Activated naive CD4-positive, alpha-beta T cell (primary cell): Measurements from ENCODE around the gene SPSB2.
"Not testable (repeated sequence)": the region's sequence is repeated elsewhere in the genome, so short reads cannot be mapped to it uniquely, and the experiment has no call there.

Experiments used
- DNase-seq, 4 experiments: peaks; one replicate each; lab custom pipeline; 2025; lab: John Stamatoyannopoulos, UW

SPSB2 gene

DNA sequence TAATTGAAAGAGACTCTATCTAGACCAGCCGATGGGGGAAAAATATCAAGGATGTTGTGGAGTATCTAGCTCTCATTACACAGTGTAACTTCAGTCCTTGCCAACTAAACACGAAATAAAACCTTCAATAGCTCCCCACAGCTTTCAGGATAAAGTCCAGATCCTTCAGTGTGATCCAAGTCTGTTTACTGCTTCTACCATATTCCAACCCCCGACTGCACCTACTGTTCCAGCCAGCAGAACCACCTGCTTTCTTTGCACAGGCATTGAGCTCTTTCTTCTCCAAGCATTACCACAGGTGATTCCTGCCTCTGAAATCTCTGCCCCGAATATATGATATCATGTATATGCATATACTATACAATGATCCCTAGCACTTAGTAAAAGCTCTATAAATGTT lies 29.3 kb upstream of the SPSB2 start:
- DNase-seq, result no peak

GRCh38 chr12:6899837-6900519 lies 26.9 kb upstream of the SPSB2 start:
- DNase-seq, result no peak

DNA sequence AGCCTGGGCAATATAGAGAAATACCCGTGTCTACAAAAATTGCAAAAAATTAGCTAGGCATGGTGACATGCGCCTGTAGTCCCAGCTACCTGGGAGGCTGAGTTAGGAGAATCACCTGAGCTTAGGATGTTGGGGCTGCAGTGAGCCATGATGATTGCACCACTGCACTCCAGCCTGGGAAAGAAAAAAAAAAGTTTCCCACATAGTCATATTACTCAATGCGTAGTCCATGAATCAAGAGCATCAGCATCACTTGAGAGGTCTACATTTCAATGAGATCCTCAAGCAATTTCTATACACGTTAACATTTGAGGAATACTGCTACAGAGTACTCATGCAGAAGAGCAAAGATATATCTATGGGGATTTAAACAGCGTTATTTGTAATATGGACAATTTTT lies 26.3 kb upstream of the SPSB2 start:
- DNase-seq, result no peak

GRCh38 chr12:6896846-6897435 lies 23.8 kb upstream of the SPSB2 start:
- no peak for DNase-seq

- no peak for DNase-seq
Measured at GRCh38 chr12:6894321-6894720, 21.2 kb upstream of the SPSB2 start.

DNA sequence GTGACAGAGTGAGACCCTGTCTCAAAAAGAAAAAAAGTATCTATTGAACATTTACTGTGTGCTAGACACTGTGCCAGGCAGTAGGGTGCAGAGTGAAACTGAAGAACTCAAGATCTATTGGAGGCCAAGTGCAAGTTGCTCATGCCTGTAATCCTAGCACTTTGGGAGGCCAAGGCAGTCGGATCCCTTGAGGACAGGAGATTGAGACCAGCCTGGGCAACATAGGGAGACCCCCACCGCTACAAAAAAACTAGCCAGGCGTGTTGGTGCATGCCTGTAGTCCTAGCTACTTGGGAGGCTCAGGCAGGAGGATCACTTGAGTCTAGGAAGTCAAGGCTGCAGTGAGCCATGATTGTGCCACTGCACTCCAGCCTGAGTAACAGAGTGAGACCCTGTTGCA lies 19.6 kb upstream of the SPSB2 start:
- DNase-seq, result not testable (repeated sequence)

GRCh38 chr12:6891646-6892001 lies 18.5 kb upstream of the SPSB2 start:
- no peak for DNase-seq

DNA sequence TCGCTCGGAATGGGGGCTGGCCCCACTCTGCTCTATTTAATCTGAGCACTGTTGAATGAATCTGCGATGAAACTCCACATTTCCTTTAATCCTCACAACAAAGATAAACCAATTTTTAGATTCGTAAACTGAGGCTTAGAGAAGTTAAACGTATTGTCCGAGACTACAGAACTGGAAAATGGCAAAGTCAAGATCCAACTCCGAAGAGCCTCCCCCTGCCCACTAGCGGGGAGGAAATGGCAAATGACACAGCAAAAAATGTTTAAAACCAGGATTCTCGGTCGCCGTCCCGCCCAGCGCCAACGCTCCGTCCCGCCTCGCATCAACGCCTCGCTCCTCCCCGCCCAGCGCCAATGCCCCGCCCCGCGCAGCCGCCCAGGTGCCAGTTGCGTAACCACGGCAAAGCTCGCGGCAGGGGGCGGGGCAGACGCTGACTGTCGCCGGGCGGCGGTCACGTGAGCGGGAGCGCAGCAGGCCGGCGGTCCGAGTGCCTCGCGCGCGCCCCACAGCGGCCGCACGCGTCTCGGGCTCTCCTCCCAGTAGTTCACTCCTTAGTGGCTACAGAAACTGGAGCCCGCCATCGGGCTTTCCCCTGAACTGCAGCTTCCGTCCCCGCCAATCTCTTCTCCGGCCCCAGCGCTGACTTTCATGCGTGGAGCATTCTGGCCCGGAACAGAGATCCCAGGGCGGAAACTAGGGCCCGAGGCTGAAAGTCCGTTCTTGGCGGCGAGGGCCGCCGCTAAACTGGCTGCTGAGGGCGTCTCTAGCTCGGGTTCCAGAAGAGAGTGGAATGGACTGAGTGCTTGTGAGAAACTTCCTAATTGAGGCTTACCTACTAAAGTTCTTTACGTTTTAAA lies 17.9 kb upstream of the SPSB2 start:
- DNase-seq, result peak; percentile 96 to 99 (median 98)

DNA sequence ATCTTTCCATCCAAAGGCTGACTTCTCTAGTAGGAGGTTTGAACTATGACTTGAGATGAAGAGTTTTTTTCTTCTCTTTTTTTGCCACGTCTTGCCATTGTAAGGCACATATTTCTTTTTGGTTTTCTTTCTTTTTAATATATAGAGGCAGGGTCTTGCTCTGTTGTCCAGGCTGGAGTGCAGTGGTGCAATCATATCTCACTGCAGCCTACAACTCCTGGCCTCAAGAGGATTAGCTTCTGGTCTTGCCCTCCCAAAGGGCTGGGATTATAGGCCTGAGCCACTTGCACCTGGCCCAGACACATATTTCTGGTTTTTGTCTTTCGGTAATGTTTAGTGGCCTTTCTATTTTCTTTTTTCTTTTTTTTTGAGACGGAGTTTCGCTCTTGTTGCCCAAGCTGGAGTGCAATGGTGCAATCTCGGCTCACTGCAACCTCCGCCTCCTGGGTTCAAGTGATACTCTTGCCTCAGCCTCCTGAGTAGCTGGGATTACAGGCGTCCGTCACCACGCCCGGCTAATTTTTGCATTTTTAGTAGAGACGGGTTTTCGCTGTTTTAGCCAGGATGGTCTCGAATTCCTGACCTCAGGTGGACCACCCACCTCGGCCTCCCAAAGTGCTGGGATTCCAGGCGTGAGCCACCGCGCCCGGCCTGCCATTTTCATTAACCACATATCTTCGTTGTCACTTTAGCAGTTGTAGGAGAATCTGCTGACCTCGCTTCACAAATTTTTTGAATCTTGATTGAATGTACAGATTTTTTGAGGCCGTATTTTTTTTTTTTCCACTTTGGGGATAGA lies 16.9 kb upstream of the SPSB2 start:
- DNase-seq, result not testable (repeated sequence)

DNA sequence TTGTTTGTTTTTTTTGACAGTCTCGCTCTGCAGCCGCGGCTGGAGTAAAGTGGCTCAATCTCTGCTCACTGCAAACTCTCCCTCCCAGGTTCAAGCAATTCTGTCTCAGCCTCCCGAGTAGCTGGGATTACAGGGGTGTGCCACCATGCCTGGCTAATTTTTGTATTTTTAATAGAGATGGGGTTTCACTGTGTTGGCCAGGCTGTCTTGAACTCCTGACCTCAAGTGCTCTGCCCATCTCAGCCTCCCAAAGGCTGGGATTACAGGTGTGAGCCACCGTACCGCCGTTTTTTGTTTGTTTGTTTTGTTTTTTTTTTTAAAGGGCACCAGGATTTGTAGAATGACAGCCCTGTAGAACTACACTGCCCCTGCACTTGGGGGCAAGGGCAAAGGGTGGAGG lies 15.7 kb upstream of the SPSB2 start:
- not testable (repeated sequence) for DNase-seq

- DNase-seq, result no peak
Measured at GRCh38 chr12:6888360-6888759, 15.3 kb upstream of the SPSB2 start.

DNA sequence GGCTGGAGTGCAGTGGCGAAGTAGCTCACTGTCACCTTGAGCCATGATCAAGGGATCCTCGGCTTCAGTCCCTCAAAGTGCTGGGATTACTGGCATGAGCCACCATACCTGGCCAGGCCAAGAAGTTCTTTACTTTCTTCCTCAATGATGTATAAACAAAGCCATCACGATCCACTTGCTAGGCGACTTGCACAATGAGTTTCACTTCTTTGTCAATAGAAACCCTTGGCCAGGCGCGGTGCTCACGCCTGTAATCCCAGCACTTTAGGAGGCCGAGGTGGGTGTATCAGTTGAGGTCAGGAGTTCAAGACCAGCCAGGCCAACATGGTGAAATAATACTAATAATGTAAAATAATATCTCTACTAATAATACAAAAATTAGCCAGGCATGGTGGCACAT lies 14.4 kb upstream of the SPSB2 start:
- no peak for DNase-seq

- DNase-seq, result not testable (repeated sequence)
Measured at GRCh38 chr12:6886206-6886999, 13.3 kb upstream of the SPSB2 start.

GRCh38 chr12:6884539-6884938 lies 11.4 kb upstream of the SPSB2 start:
- DNase-seq, result no peak

DNA sequence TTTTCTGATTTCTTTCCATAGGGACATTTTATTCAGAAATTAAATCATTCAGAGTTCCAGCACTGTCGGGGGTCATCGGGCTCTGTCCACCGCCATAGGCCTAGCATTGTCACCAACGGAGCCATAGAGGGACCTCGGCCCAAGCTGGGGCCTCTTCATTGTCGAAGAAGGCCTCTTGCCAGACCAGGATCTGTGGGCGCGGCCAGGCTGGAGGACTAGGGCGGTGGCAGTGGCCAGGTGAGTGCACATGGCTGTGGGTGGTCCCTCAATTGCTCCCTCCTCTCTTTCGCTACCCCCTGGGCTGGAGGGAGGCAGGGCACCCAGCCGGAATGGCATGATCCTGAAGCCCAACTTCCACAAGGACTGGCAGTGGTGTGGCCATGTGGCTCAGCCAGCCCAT lies 10.6 kb upstream of the SPSB2 start:
- DNase-seq, result no peak

GRCh38 chr12:6883252-6883651 lies 10.1 kb upstream of the SPSB2 start:
- no peak for DNase-seq

DNA sequence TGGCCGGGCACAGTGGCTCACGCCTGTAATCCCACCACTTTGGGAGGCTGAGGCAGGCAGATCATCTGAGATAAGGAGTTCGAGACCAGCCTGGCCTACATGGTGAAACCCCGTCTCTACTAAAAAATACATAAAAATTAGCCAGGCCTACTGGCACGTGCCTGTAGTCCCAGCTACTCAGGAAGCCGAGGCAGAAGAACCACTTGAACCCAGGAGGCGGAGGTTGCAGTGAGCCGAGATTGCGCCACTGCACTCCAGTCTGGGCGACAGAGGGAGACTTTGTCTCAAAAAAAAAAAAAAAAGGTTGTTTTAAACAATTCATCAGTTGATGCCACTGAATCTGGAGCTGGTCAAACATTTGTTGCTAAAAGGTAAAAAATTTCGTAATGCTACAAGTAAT lies 6.7 kb upstream of the SPSB2 start:
- DNase-seq, result not testable (repeated sequence)

GRCh38 chr12:6874015-6874368 lies 889 bp upstream of the SPSB2 start:
- DNase-seq, result not testable (repeated sequence)

DNA sequence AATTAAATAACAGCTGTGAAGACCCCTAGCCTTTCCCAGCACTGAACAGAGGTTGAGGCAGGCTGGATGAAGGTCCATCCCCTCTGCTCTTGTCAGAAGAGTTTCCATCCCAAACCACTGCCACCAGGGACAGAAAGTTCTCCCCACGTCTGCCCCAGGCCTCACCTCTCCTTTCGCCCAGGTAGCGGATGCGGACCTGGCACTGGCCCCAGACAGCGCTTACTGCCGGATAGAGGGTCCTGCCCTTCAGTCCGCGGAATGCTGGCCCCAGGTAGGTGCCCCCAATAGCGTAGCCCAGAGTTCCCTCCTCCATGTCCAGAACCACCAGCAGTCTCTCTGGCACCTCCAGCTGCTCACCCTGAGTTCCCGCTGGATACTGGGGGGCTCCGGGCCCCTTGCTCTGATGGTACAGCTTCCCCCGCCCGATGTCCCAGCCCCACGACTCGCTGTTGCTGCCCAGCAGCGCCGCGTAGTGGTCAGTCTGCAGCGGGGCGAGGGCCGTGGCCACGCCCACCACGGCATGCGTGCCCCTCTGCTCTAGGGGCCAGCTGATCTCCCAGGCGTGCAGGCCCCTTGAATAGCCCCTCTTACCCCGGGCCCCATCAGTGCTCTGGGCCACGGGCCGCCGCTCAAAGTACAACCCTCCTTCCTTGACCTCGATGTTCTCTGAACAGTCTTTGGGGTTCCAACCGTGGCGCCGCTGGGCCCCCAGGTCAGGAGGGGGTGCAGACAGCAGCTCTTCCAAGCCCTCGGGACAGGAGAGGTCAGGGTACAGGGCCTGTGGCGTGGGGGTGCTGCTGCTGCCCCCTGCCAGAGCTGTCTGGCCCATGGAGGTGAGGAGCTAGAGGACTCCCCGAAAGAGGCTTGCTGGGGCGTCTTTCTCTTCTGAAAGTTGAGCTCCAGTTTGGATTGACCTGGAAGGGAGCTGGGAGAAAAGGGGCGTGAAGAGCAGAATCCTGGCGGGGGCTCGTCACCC lies 742 bp downstream of the SPSB2 start:
- peak; percentile 64 to 83 (median 67) for DNase-seq
